Ishikawa (cell line): ENCODE data around the gene TENT5C.

Experiments used
- CEBPB ChIP-seq: IDR thresholded peaks from 2 replicates; pipeline ENCODE4 v1.6.1; 2012
- EGR1 ChIP-seq: IDR thresholded peaks from 2 replicates; pipeline ENCODE4 v1.6.1; 2012
- FOXM1 ChIP-seq: IDR thresholded peaks from 2 replicates; pipeline ENCODE4 v1.6.1; 2012; ENCODE audit warnings: low read depth, borderline replicate concordance
- RAD21 ChIP-seq: IDR thresholded peaks from 2 replicates; pipeline ENCODE4 v1.6.1; 2012; ENCODE audit warnings: low read depth
- TCF12 ChIP-seq: IDR thresholded peaks from 2 replicates; pipeline ENCODE4 v1.6.1; 2012; ENCODE audit warnings: low read depth
- YY1 ChIP-seq: IDR thresholded peaks from 2 replicates; pipeline ENCODE4 v1.6.1; 2012; ENCODE audit warnings: low read depth
- TF ChIP-seq, protein P1 (sequence below): IDR thresholded peaks from 2 replicates; pipeline ENCODE4 v1.6.1; 2012
- TF ChIP-seq, protein P2 (sequence below): IDR thresholded peaks from 2 replicates; pipeline ENCODE4 v1.6.1; 2012
- TF ChIP-seq, protein P3 (sequence below): IDR thresholded peaks from 2 replicates; pipeline ENCODE4 v1.6.1; 2012; ENCODE audit warnings: low read depth, mild to moderate bottlenecking

DNA sequence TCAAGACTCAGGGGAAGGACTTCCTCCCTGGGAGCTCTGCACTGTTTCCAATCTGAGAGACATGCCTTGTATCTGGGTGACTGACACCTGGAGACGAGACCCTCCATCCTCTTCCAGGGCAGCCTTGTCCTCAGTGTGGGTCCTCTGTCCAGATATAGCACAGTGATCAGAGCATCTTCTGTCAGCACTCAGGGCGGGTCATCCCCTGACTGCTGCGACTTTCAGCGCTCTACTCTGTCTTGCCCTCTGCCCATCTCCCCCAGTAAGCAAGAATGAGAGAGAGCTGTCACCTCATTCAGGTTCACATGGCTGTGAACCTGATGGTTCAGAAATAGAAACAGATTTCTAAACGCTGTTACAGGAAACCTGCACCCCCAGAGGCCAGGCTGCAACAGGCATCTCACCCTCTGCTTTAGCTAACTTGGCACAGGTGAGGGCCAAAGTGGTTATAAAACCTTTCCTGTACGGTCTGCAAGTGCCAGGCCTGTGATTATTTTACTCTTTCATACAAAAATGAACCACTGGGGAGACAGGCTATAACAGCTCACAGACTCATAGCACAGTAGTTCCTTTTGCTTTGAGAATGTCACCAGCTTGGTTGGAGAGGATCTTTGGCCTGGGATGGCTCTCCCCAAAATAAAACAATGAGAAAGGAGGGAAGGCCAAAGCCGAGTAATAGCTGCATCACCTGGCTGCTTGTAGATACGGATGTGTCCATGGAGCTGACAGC, 11.4 kb upstream of the TENT5C start:
- no peak for TF ChIP-seq FOXM1
- no peak for TF ChIP-seq YY1
- TF ChIP-seq, protein P1, sequence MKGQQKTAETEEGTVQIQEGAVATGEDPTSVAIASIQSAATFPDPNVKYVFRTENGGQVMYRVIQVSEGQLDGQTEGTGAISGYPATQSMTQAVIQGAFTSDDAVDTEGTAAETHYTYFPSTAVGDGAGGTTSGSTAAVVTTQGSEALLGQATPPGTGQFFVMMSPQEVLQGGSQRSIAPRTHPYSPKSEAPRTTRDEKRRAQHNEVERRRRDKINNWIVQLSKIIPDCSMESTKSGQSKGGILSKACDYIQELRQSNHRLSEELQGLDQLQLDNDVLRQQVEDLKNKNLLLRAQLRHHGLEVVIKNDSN, result no peak
- TF ChIP-seq, protein P2, sequence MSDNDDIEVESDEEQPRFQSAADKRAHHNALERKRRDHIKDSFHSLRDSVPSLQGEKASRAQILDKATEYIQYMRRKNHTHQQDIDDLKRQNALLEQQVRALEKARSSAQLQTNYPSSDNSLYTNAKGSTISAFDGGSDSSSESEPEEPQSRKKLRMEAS, result no peak
- TF ChIP-seq, protein P3, sequence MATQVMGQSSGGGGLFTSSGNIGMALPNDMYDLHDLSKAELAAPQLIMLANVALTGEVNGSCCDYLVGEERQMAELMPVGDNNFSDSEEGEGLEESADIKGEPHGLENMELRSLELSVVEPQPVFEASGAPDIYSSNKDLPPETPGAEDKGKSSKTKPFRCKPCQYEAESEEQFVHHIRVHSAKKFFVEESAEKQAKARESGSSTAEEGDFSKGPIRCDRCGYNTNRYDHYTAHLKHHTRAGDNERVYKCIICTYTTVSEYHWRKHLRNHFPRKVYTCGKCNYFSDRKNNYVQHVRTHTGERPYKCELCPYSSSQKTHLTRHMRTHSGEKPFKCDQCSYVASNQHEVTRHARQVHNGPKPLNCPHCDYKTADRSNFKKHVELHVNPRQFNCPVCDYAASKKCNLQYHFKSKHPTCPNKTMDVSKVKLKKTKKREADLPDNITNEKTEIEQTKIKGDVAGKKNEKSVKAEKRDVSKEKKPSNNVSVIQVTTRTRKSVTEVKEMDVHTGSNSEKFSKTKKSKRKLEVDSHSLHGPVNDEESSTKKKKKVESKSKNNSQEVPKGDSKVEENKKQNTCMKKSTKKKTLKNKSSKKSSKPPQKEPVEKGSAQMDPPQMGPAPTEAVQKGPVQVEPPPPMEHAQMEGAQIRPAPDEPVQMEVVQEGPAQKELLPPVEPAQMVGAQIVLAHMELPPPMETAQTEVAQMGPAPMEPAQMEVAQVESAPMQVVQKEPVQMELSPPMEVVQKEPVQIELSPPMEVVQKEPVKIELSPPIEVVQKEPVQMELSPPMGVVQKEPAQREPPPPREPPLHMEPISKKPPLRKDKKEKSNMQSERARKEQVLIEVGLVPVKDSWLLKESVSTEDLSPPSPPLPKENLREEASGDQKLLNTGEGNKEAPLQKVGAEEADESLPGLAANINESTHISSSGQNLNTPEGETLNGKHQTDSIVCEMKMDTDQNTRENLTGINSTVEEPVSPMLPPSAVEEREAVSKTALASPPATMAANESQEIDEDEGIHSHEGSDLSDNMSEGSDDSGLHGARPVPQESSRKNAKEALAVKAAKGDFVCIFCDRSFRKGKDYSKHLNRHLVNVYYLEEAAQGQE, result no peak
- TF ChIP-seq EGR1, result no peak
- TF ChIP-seq CEBPB, result no peak
- no peak for TF ChIP-seq TCF12
- TF ChIP-seq RAD21, result no peak
